Ammon's horn (tissue), 1 donor: Measurements from ENCODE around the gene CCDC144A.
"Not testable (repeated sequence)": the region's sequence is repeated elsewhere in the genome, so short reads cannot be mapped to it uniquely, and the experiment has no call there.

Source experiments
- DNase-seq: peaks from one replicate; pipeline ENCODE4 v3.0.0-alpha.2; 2016; ENCODE audit warnings: low spot score

CCDC144A gene

GRCh38 chr17:16820161-16820877 lies 130.3 kb downstream of the CCDC144A start:
- no peak for DNase-seq

GRCh38 chr17:16820979-16821543 lies 131.0 kb downstream of the CCDC144A start:
- DNase-seq: no peak

- DNase-seq: not testable (repeated sequence)
These were observed 132.1 kb downstream of the CCDC144A start for GRCh38 chr17:16822133-16822532.

GRCh38 chr17:16823768-16824406 lies 133.8 kb downstream of the CCDC144A start:
- not testable (repeated sequence) for DNase-seq
